H9 (cell line): Measurements from ENCODE around the gene NCL. TPM values are rescaled to one million over a fixed set of nuclear protein-coding genes. Genes with fewer than 3 reads are reported as not detected.

Experiments
- DNase-seq: peaks from one replicate; pipeline ENCODE4 v3.0.0-alpha.2; 2017
- H2AFZ ChIP-seq: one replicate; pipeline ENCODE4 v1.6.1; 2013; ENCODE audit warnings: mild to moderate bottlenecking, low read length, control low read depth, moderate library complexity
- H2AK5ac ChIP-seq: 2 replicates; pipeline ENCODE4 v1.6.1; 2013; ENCODE audit warnings: low read length, control low read depth, mixed read lengths; ENCODE audit not compliant: insufficient read length
- H2BK120ac ChIP-seq: one replicate; pipeline ENCODE4 v1.6.1; 2013; ENCODE audit warnings: low read depth, mild to moderate bottlenecking, low read length, control low read depth, inconsistent platforms; ENCODE audit not compliant: poor library complexity, severe bottlenecking
- H2BK12ac ChIP-seq: 2 replicates; pipeline ENCODE4 v1.6.1; 2013; ENCODE audit warnings: low read length, control low read depth, mixed read lengths, low read depth; ENCODE audit not compliant: insufficient read length
- H2BK15ac ChIP-seq: 2 replicates; pipeline ENCODE4 v1.6.1; 2013; ENCODE audit warnings: low read depth, low read length, control low read depth
- H2BK20ac ChIP-seq: one replicate; pipeline ENCODE4 v1.6.1; 2013; ENCODE audit warnings: low read depth, mild to moderate bottlenecking, low read length, control low read depth, inconsistent platforms; ENCODE audit not compliant: poor library complexity, severe bottlenecking
- H2BK5ac ChIP-seq: 2 replicates; pipeline ENCODE4 v1.6.1; 2013; ENCODE audit warnings: low read length, control low read depth, mixed read lengths; ENCODE audit not compliant: insufficient read length
- H3K14ac ChIP-seq: 2 replicates; pipeline ENCODE4 v1.6.1; 2013; ENCODE audit warnings: low read length, control low read depth; ENCODE audit not compliant: insufficient read depth
- H3K18ac ChIP-seq: 2 replicates; pipeline ENCODE4 v1.6.1; 2013; ENCODE audit warnings: low read depth, mild to moderate bottlenecking, mixed read lengths, low read length, control low read depth; ENCODE audit not compliant: insufficient read length
- H3K23ac ChIP-seq: 2 replicates; pipeline ENCODE4 v1.6.1; 2013; ENCODE audit warnings: low read length, control low read depth, mixed read lengths, low read depth; ENCODE audit not compliant: insufficient read length
- H3K23me2 ChIP-seq: 2 replicates; pipeline ENCODE4 v1.6.1; 2013; ENCODE audit warnings: low read depth, mild to moderate bottlenecking, mixed read lengths, low read length, control low read depth; ENCODE audit not compliant: insufficient read length, poor library complexity, severe bottlenecking
- H3K27ac ChIP-seq: 2 replicates; pipeline ENCODE4 v1.5.1; 2013; ENCODE audit warnings: low read length, control low read depth, mixed read lengths, low read depth; ENCODE audit not compliant: insufficient read length
- H3K27me3 ChIP-seq: 2 replicates; pipeline ENCODE4 v1.6.1; 2013; ENCODE audit warnings: low read length, control low read depth, inconsistent platforms; ENCODE audit not compliant: insufficient read depth
- H3K4ac ChIP-seq: 2 replicates; pipeline ENCODE4 v1.6.1; 2013; ENCODE audit warnings: low read depth, mild to moderate bottlenecking, control low read depth, inconsistent platforms, low read length, moderate library complexity
- H3K4me1 ChIP-seq: 2 replicates; pipeline ENCODE4 v1.6.1; 2013; ENCODE audit warnings: low read length, control low read depth, inconsistent platforms; ENCODE audit not compliant: insufficient read depth
- H3K4me2 ChIP-seq: 2 replicates; pipeline ENCODE4 v1.6.1; 2013; ENCODE audit warnings: low read length, control low read depth, mixed read lengths; ENCODE audit not compliant: insufficient read length, insufficient read depth
- H3K56ac ChIP-seq: 2 replicates; pipeline ENCODE4 v1.6.1; 2013; ENCODE audit warnings: low read depth, mild to moderate bottlenecking, mixed read lengths, low read length, control low read depth; ENCODE audit not compliant: insufficient read length
- H3K79me1 ChIP-seq: 2 replicates; pipeline ENCODE4 v1.6.1; 2013; ENCODE audit warnings: low read depth, mild to moderate bottlenecking, moderate library complexity, low read length, control low read depth, inconsistent platforms; ENCODE audit not compliant: insufficient read depth, poor library complexity, severe bottlenecking
- H3K79me2 ChIP-seq: 2 replicates; pipeline ENCODE4 v1.6.1; 2013; ENCODE audit warnings: low read length, control low read depth, inconsistent platforms; ENCODE audit not compliant: insufficient read depth
- H3K9ac ChIP-seq: 2 replicates; pipeline ENCODE4 v1.6.1; 2013; ENCODE audit warnings: low read length, control low read depth, mixed read lengths; ENCODE audit not compliant: insufficient read length; ENCODE audit errors: extremely low read depth
- H3K9me3 ChIP-seq: one replicate; pipeline ENCODE4 v1.6.1; 2013; ENCODE audit warnings: low read depth, low read length, inconsistent platforms; ENCODE audit not compliant: control insufficient read depth
- H3T11ph ChIP-seq: one replicate; pipeline ENCODE4 v1.6.1; 2013; ENCODE audit warnings: mild to moderate bottlenecking, low read length, control low read depth, inconsistent platforms
- H4K20me1 ChIP-seq: one replicate; pipeline ENCODE4 v1.6.1; 2013; ENCODE audit not compliant: control insufficient read depth, insufficient read length, insufficient read depth
- H4K5ac ChIP-seq: 2 replicates; pipeline ENCODE4 v1.6.1; 2013; ENCODE audit warnings: low read depth, mild to moderate bottlenecking, mixed read lengths, low read length, control low read depth; ENCODE audit not compliant: insufficient read length
- H4K8ac ChIP-seq: replicated peaks from 2 replicates; pipeline ENCODE4 v1.6.1; 2013; ENCODE audit warnings: low read length, control low read depth, mixed read lengths, low read depth; ENCODE audit not compliant: insufficient read length
- H4K91ac ChIP-seq: 2 replicates; pipeline ENCODE4 v1.6.1; 2013; ENCODE audit warnings: low read depth, mild to moderate bottlenecking, moderate library complexity, mixed read lengths, low read length, control low read depth; ENCODE audit not compliant: insufficient read length
- H3K27ac Mint-ChIP-seq, 3 experiments: 2 replicates in 2 of 3; 3 replicates in 1 of 3; pipeline ENCODE4 v1.8.0; 2020 to 2021; ENCODE audit warnings: mixed read lengths in 3 of 3, mild to moderate bottlenecking in 1 of 3, moderate library complexity in 1 of 3
- H3K27me3 Mint-ChIP-seq: 2 replicates; pipeline ENCODE4 v1.8.0; 2021; ENCODE audit warnings: low read depth, mild to moderate bottlenecking, moderate library complexity, mixed read lengths
- H3K36me3 Mint-ChIP-seq, 3 experiments: 2 replicates in 2 of 3; 3 replicates in 1 of 3; pipeline ENCODE4 v1.8.0; 2020 to 2021; ENCODE audit warnings: low read depth in 3 of 3, mixed read lengths in 3 of 3; ENCODE audit not compliant: insufficient read depth in 1 of 3
- H3K4me1 Mint-ChIP-seq, 2 experiments: 2 replicates each; pipeline ENCODE4 v1.8.0; 2020; ENCODE audit warnings: mixed read lengths in 2 of 2
- H3K4me3 Mint-ChIP-seq, 2 experiments: 2 replicates in 1 of 2; 3 replicates in 1 of 2; pipeline ENCODE4 v1.8.0; 2020 to 2021; ENCODE audit warnings: mild to moderate bottlenecking in 2 of 2, mixed read lengths in 2 of 2, moderate library complexity in 1 of 2
- H3K9me3 Mint-ChIP-seq, 2 experiments: 2 replicates in 1 of 2; 3 replicates in 1 of 2; pipeline ENCODE4 v1.8.0; 2020; ENCODE audit warnings: mild to moderate bottlenecking in 2 of 2, mixed read lengths in 2 of 2, moderate library complexity in 1 of 2
- WGBS: extraction: QIAGEN DNeasy Blood & Tissue Kit; methylation state at CpG from one replicate; pipeline ENCODE4 v1.1.7; 2013; ENCODE audit warnings: missing lambda C conversion rate, low lambda C conversion rate, mixed read lengths; ENCODE audit not compliant: insufficient read length; ENCODE audit errors: extremely low coverage; 5-methylcytosine and 5-hydroxymethylcytosine counted together
- total RNA-seq: library from RNA; stranded (reverse); gene quantifications from 2 replicates; pipeline ENCODE4 v1.2.1, GENCODE V29; 2021
- TF ChIP-seq, protein P1 (sequence below): fragments of 200-600 bp; sonication (generic); conservative IDR thresholded peaks from 3 replicates; pipeline ENCODE4 v1.8.0; 2021; ENCODE audit warnings: antibody characterized with exemption, mild to moderate bottlenecking

Gene NCL
- total RNA-seq, 1 experiment from 2014 or later, result 1,269 TPM

DNA sequence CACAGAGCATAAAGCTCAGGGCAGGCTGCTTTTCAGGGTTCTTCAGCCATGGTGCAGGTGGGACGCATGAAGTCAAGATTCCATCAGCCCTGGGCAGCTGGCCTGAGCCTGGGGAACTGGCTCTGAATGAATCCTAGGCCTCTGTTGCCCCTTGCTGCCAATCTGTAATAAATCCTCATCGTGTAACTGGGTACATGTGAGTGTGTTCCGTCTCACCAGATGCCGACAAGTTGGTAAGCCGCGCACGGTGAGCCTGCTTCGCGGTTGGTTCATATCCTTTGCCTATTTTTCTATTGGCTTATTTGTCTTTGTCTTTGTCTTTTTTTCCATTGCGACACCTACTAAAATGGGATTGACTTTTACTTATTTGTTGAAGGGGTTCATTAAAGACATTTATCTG is 41.1 kb downstream of the NCL start:
- no peak for DNase-seq
- Histone ChIP-seq H2BK20ac (no peak overlapping the region), H4K5ac (no peak overlapping the region), H3K56ac (no peak overlapping the region), H4K8ac (no peak overlapping the region), H2BK5ac (no peak overlapping the region), H3K27me3 (no peaks in the 10 kb centered on the region), H4K91ac (no peak overlapping the region), H3K14ac (no peak overlapping the region), H4K20me1 (no peaks in the 10 kb centered on the region), H2AFZ (no peak overlapping the region), H3T11ph (no peak overlapping the region), H3K79me2 (no peaks in the 10 kb centered on the region), H3K23ac (no peak overlapping the region), H3K9me3 (no peaks in the 10 kb centered on the region), H2AK5ac (no peak overlapping the region), H3K4me1 (no peaks in the 10 kb centered on the region; the same call in 1 of the 2 replicates), H3K79me1 (no peaks in the 10 kb centered on the region), H3K4me2 (no peak overlapping the region), H3K23me2 (no peaks in the 10 kb centered on the region), H3K18ac (no peak overlapping the region), H3K27ac (no peak overlapping the region), H2BK12ac (no peak overlapping the region), H2BK15ac (no peak overlapping the region), H3K4ac (no peak overlapping the region), H2BK120ac (no peak overlapping the region), H3K9ac (no peak overlapping the region)
- no peak overlapping the region; a peak in 1 of 7 replicates for H3K27ac Mint-ChIP-seq
- peaks cover 7% of the 10 kb centered on the region for H3K27me3 Mint-ChIP-seq
- no peak overlapping the region for H3K4me3 Mint-ChIP-seq
- H3K4me1 Mint-ChIP-seq, result peaks cover 13 to 25% of the 10 kb centered on the region in 2 experiments
- H3K36me3 Mint-ChIP-seq, result peaks cover 0 to 2% (median 1%) of the 10 kb centered on the region in 3 experiments; a peak in 4 of 7 replicates
- TF ChIP-seq, protein P1, sequence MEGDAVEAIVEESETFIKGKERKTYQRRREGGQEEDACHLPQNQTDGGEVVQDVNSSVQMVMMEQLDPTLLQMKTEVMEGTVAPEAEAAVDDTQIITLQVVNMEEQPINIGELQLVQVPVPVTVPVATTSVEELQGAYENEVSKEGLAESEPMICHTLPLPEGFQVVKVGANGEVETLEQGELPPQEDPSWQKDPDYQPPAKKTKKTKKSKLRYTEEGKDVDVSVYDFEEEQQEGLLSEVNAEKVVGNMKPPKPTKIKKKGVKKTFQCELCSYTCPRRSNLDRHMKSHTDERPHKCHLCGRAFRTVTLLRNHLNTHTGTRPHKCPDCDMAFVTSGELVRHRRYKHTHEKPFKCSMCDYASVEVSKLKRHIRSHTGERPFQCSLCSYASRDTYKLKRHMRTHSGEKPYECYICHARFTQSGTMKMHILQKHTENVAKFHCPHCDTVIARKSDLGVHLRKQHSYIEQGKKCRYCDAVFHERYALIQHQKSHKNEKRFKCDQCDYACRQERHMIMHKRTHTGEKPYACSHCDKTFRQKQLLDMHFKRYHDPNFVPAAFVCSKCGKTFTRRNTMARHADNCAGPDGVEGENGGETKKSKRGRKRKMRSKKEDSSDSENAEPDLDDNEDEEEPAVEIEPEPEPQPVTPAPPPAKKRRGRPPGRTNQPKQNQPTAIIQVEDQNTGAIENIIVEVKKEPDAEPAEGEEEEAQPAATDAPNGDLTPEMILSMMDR, result no peak
- H3K9me3 Mint-ChIP-seq, result no peaks in the 10 kb centered on the region
- no CpG with 5 or more reads among the region's 10 CpGs for WGBS
